H1 (cell line): ENCODE measurements around the gene P4HA3. TPM values are rescaled to one million over a fixed set of nuclear protein-coding genes. Genes with fewer than 3 reads are reported as not detected.

ENCODE experiments used
- HDAC2 ChIP-seq, 2 experiments: fragments of 300-600 bp in 1 of 2; sonication (generic) in 1 of 2; IDR thresholded peaks; 2 replicates each; pipeline ENCODE4 v1.6.1; 2011 to 2012; ENCODE audit warnings: low read depth in 2 of 2, low read length in 2 of 2, mild to moderate bottlenecking in 2 of 2, moderate library complexity in 2 of 2, borderline replicate concordance in 1 of 2, inconsistent platforms in 1 of 2
- SAP30 ChIP-seq: fragments of 300-600 bp; sonication (generic); IDR thresholded peaks from 2 replicates; pipeline ENCODE4 v1.7.1; 2012; ENCODE audit warnings: low read length, moderate library complexity, mild to moderate bottlenecking, inconsistent platforms; ENCODE audit not compliant: insufficient read depth, insufficient replicate concordance
- SRF ChIP-seq: IDR thresholded peaks from 2 replicates; pipeline ENCODE4 v1.6.1; 2011; ENCODE audit warnings: mild to moderate bottlenecking, low read depth, low read length, moderate library complexity
- USF2 ChIP-seq: IDR thresholded peaks from 2 replicates; pipeline ENCODE4 v1.6.1; 2011; ENCODE audit warnings: low read length, improper control_type of control experiment
- polyA plus RNA-seq, 7 experiments: library from polyadenylated mRNA; depleted of rRNA in 3 of 7; stranded (reverse) in 5 of 7; unstranded in 2 of 7; fragments of >200 nt in 5 of 7; fragments of 200-250 nt in 2 of 7; gene quantifications; 1 replicate in 5 of 7; 2 replicates in 1 of 7; 4 replicates in 1 of 7; pipeline versions ENCODE4 v1.2.1 to v1.2.3, GENCODE V29; 2011 to 2013; ENCODE audit warnings: missing spikeins in 2 of 7, mixed read lengths in 2 of 7
- total RNA-seq: library from RNA; stranded (reverse); fragmentation: NEBNext Ultra II Directional; extraction: Animal tissue kit (Norgen Biotek cat#: 25700); gene quantifications from 2 replicates; pipeline ENCODE4 v1.2.1, GENCODE V29; 2021

P4HA3 gene
- total and polyA plus RNA-seq, 2 of the 8 experiments (the other 6 are each of a cell fraction or from before 2014, with no cell fraction given), result 0.06 TPM; not detected in 1

GRCh38 chr11:74288911-74289310 is 22.5 kb downstream of the P4HA3 start (continued):
- TF ChIP-seq SAP30 (no peak), HDAC2 (IDR thresholded peaks at IDR 0.05; ENCODE audit: borderline replicate concordance in 1 of 2, low read depth in 2 of 2, low read length in 2 of 2) (no peak), USF2 (no peak), SRF (no peak)
